GM12891 (cell line): Measurements from ENCODE around the gene IRAG1.

Source experiments
- DNase-seq: peaks from one replicate; pipeline ENCODE4 v3.0.0; 2011; ENCODE audit warnings: low spot score; ENCODE audit not compliant: insufficient read length
- FAIRE-seq: peaks from 2 replicates; lab custom pipeline; 2011; peaks lifted over from hg19 to GRCh38; lab: Jason Lieb, UNC
- PAX5 ChIP-seq: IDR thresholded peaks from 2 replicates; pipeline ENCODE4 v1.6.1; 2011; ENCODE audit warnings: low read length, moderate library complexity, mild to moderate bottlenecking; ENCODE audit not compliant: insufficient read depth, severe bottlenecking
- POLR2A ChIP-seq: IDR thresholded peaks from 2 replicates; pipeline ENCODE4 v1.6.1; 2011; ENCODE audit warnings: low read depth, low read length, control low read depth
- POLR2AphosphoS5 ChIP-seq: IDR thresholded peaks from 2 replicates; pipeline ENCODE4 v1.6.1; 2011; ENCODE audit warnings: low read depth, low read length, control low read depth
- POU2F2 ChIP-seq: IDR thresholded peaks from 2 replicates; pipeline ENCODE4 v1.6.1; 2011; ENCODE audit warnings: low read depth, mild to moderate bottlenecking, control low read depth, low read length, moderate library complexity
- SPI1 ChIP-seq: IDR thresholded peaks from 2 replicates; pipeline ENCODE4 v1.6.1; 2011; ENCODE audit warnings: low read depth, low read length, control low read depth
- TAF1 ChIP-seq: IDR thresholded peaks from 2 replicates; pipeline ENCODE4 v1.6.1; 2011; ENCODE audit warnings: low read depth, low read length, control low read depth

The IRAG1 gene

DNA sequence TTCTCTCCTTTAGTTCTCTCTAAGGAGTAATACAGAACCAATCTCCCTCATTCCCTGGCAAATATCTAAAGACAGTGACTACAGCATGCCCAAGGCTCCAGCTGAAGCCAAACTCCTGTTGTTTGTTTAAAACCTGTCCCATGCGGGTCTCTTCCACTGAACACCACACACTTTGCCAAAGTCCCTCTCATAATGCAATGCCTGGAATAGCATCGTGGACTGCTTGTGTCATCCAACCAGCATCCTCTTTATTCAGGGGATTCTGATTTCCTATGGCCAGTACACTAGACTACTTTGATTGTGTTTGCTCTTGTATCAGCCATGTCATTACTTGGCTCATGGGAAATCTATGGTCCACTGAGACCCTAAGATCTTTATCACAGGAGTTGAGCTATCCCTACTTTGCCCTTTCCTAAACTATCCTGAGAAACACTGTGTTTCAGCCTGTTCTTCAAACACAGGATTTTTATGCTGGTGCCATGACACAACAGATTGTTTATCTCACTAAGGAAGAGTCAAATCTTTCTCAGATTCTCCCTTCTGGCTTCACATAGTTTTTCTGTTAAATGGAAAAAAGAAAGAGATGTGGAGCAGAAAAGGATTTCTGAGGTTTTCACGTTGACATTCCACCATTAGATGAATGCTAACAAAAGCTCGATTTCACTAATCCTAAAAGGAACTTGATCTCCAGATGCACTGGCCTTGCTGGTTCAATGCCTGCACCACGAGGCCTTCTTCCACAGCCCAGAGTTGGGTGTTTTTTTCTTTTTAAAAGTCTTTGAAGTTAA is 15.9 kb upstream of the IRAG1 start:
- DNase-seq (no peak), FAIRE-seq (no peak)
- no peak for TF ChIP-seq PAX5
- TF ChIP-seq POLR2AphosphoS5 = no peak
- no peak for TF ChIP-seq SPI1
- no peak for TF ChIP-seq POLR2A
- TF ChIP-seq POU2F2 = no peak
- no peak for TF ChIP-seq TAF1

DNA sequence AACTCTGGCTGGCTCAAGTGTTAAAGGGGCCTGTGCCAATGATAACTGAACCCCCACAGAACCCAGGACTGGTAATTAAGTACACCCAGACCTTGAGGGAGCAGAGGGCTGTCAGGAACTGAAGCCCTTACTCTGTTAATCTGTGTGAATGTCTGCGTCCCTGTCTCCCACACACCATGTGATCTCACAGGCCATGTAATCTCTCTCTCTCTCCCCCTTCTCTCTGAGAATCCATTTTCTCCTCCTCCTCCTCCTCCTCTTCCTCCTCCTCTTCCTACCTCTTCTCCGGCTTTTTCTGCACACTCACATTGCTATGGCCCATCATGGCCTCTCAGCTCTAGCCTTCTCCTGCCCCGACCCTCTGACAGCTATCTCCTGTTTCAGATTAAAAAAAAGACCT is 14.6 kb upstream of the IRAG1 start:
- FAIRE-seq (no peak), DNase-seq (no peak)
- TF ChIP-seq POLR2A (no peak), POLR2AphosphoS5 (no peak), POU2F2 (no peak), SPI1 (no peak), TAF1 (no peak), PAX5 (no peak)

DNA sequence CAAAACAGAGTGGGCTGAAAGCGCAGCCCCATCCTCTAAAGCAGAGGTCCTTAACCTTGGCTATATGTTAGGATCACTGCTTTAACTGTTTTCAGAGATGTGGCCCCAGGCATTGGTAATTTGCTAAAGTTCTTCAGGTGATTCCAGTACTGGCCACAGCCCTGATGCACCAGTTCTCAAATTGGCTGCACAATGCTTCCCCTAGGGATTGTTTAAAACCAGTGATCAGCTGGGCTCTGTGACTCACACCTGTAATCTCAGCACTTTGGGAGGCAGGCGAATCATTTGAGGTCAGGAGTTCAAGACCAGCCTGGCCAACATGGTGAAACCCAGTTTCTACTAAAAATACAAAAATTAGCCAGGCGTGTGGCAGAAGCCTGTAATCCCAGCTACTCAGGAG is 8.4 kb upstream of the IRAG1 start:
- no peak for TF ChIP-seq TAF1
- TF ChIP-seq SPI1 = no peak
- TF ChIP-seq POU2F2 = no peak
- no peak for TF ChIP-seq POLR2AphosphoS5
- no peak for TF ChIP-seq POLR2A
- TF ChIP-seq PAX5 = no peak
- FAIRE-seq = no peak
- no peak for DNase-seq

DNA sequence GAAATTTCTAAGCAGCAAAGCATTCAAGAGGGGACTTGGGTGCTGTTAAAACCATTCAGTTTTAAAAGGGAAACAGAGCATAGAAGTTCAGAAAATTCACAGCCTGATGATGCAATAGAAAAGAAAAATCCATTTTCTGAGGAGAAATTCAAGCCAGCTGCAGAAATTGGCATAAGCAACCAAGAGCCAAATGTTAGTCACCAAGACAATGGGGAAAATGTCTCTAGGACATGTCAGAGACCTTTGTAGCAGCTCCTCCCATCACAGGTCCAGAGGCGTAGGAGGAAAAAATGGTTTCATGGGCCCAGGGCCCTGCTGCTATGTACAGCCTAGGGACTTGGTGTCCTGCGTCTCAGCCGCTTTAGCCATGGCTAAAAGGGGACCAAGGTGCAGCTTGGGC is 5.5 kb upstream of the IRAG1 start:
- TF ChIP-seq POLR2AphosphoS5 (no peak), POLR2A (no peak), TAF1 (no peak), POU2F2 (no peak), PAX5 (no peak), SPI1 (no peak)
- FAIRE-seq = no peak
- DNase-seq = no peak

DNA sequence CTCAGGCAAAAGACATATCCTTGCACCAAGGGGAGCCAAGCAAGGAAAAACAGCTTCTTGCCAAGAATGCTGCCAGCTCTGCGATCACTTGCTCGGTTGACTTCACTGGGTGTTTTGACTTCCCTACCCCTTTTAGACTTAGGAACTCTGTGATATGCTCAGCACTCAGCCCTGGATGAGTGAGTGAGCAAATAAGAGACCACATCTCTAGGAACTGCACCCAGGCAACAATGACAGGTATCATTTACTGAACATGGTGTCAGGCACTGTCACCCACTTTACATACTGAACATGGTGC is 3.7 kb upstream of the IRAG1 start:
- no peak for TF ChIP-seq POU2F2
- TF ChIP-seq POLR2AphosphoS5 = no peak
- TF ChIP-seq TAF1 = no peak
- no peak for TF ChIP-seq SPI1
- no peak for TF ChIP-seq PAX5
- no peak for TF ChIP-seq POLR2A
- no peak for FAIRE-seq
- DNase-seq = no peak

DNA sequence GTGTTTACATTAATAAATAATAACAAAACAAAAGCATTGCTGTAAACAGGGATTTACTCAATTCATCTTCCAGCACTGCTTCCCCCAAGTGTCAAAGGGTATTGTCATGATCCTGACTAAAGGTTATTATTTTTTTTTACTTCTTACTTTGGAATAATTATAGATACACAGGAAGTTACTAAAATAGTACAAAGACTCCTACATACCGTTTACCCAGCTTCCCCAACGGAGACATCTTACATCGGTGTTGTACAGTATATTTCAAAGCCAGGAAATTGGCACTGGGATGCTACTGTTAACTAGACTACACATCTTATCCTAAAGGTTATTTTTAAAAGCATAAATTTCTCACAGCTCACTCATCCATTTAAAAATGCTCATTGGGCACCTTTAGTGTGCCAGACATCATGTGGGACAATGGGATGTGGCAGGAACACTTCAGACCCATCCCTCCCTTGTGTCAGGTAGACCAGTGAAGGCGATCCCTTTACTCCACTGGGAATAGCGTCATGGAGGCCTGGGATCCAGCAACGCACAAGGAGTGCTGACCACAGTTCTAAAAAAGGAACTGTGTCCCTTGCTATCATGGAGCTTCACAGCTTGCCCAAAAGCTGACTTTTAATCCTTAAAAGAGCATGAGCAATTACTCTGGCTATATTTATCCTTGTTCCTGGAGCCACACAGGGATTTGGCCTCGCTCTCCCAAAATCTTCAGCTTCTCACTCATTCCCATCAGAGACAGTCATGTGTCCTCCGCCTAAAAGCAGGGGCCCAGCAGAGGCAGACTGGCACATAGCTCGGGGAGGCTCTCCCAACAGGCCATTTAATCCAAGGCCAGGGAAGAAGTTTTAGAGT is 3.1 kb upstream of the IRAG1 start:
- FAIRE-seq = no peak
- DNase-seq = no peak
- no peak for TF ChIP-seq POLR2AphosphoS5
- TF ChIP-seq SPI1 = no peak
- TF ChIP-seq TAF1 = no peak
- no peak for TF ChIP-seq POU2F2
- TF ChIP-seq PAX5 = no peak
- no peak for TF ChIP-seq POLR2A

DNA sequence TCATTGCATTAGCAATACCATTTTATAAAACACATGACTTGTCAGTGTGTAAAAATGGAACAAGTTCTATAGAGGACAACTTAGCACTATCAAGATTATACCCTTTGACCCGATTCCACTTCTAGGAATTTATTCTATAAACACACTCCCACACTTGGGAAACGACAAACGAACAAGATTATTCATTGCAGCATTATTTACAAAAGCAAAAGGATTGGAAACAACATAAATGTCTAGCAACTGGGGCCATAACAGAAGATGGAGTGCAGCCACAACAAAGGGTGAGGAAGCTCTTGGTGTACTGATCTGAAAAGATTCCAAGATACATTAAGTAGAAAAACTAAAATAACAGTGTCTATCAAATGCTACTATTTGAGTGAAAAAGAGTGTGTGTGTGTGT is 2.3 kb upstream of the IRAG1 start:
- DNase-seq = no peak
- no peak for FAIRE-seq
- TF ChIP-seq POLR2AphosphoS5 (no peak), POU2F2 (no peak), PAX5 (no peak), SPI1 (no peak), POLR2A (no peak), TAF1 (no peak)

DNA sequence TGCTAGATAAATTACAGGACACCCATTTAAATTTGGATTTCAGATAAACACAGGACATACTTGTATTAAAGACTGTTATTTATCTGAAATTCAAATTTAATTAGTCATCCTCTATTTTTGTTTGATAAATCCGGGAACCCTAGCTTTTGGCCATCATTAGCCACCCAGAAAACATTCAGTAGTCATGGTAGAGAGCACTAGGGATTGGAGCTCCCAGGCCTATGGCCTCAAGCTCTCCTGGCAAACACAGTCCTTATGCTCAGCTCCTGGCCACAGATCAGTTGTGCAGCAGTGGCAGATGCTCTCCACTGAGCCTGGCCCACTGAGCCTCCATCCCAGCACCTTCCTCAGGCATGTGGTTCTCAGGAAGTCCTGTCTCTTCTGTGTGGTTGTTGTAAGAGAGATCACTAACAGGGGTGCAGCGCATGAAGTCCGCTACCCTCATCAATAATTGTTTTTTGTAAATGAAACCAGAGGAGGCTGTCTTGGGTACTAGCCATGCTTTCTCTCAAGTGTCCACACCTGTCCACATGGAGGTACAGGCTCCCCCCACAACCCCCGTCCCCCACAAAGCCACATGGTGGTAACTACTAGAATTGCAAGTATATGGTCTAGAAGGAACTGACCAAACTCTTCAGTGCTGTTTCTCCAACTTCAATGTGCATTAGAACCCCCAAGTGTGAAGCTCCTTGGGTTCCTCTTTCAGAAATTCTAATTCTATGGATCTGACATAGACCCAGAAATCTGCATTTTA is 1.1 kb upstream of the IRAG1 start:
- FAIRE-seq = no peak
- no peak for TF ChIP-seq SPI1
- no peak for TF ChIP-seq POLR2AphosphoS5
- TF ChIP-seq POLR2A = no peak
- no peak for TF ChIP-seq PAX5
- no peak for TF ChIP-seq POU2F2
- no peak for TF ChIP-seq TAF1
- DNase-seq = no peak
